IPS-20b (cell line): ENCODE measurements around the gene CDKAL1.

ENCODE experiments used
- H3K27ac ChIP-seq: one replicate; pipeline ENCODE4 v1.5.1; 2013; ENCODE audit warnings: low read length
- H3K27me3 ChIP-seq: 2 replicates; pipeline ENCODE4 v1.6.1; 2013; ENCODE audit warnings: mild to moderate bottlenecking, low read length, inconsistent platforms; ENCODE audit not compliant: insufficient read depth
- H3K36me3 ChIP-seq: 2 replicates; pipeline ENCODE4 v1.6.1; 2013; ENCODE audit warnings: low read depth, mild to moderate bottlenecking, inconsistent platforms, low read length, moderate library complexity; ENCODE audit not compliant: insufficient read depth
- H3K4me1 ChIP-seq: 2 replicates; pipeline ENCODE4 v1.6.1; 2013; ENCODE audit warnings: mild to moderate bottlenecking, control low read depth, inconsistent platforms, low read length, moderate library complexity; ENCODE audit not compliant: insufficient read depth
- H3K4me3 ChIP-seq: 2 replicates; pipeline ENCODE4 v1.5.1; 2013; ENCODE audit warnings: mild to moderate bottlenecking, low read length, inconsistent platforms
- H3K9ac ChIP-seq: 2 replicates; pipeline ENCODE4 v1.6.1; 2013; ENCODE audit warnings: low read depth, mild to moderate bottlenecking, inconsistent platforms, low read length, moderate library complexity
- H3K9me3 ChIP-seq: 2 replicates; pipeline ENCODE4 v1.6.1; 2013; ENCODE audit warnings: mild to moderate bottlenecking, low read depth, low read length, inconsistent platforms; ENCODE audit not compliant: insufficient read depth

CDKAL1 gene

GRCh38 chr6:21157186-21157929 is 623.1 kb downstream of the CDKAL1 start:
- no peak overlapping the region for H3K9ac ChIP-seq
- H3K9me3 ChIP-seq: no peaks in the 10 kb centered on the region
- peaks cover 14% of the 10 kb centered on the region for H3K4me1 ChIP-seq
- no peak overlapping the region for H3K4me3 ChIP-seq
- no peaks in the 10 kb centered on the region for H3K36me3 ChIP-seq
- H3K27ac ChIP-seq: no peak overlapping the region
- no peaks in the 10 kb centered on the region for H3K27me3 ChIP-seq

- H3K27ac ChIP-seq: no peak overlapping the region
- no peak overlapping the region for H3K9ac ChIP-seq
- H3K36me3 ChIP-seq: no peaks in the 10 kb centered on the region
- no peaks in the 10 kb centered on the region for H3K9me3 ChIP-seq
- no peak overlapping the region for H3K4me3 ChIP-seq
- H3K4me1 ChIP-seq: peaks cover 14% of the 10 kb centered on the region
- no peaks in the 10 kb centered on the region for H3K27me3 ChIP-seq
These were observed 623.9 kb downstream of the CDKAL1 start for GRCh38 chr6:21158149-21158548.

DNA sequence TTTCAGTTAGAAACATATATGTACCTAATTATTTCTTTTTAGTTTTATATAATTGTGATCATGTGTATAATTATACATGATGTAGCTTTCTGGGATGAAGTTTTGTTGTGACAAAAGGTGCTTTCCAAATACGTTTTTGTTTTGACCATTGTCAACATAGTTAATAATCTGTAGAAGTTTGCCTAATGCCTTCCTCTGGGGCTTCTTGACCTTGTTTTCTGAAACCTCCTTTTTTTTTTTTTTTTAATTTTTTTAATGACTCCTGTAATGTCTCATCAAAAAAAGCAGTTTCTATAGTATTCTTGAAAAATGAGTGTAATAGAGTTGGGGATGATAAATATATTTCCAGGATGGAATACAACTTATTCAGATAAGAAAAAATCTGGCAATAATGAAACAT is 624.6 kb downstream of the CDKAL1 start:
- Histone ChIP-seq H3K4me3 (no peak overlapping the region), H3K27me3 (no peaks in the 10 kb centered on the region), H3K27ac (no peak overlapping the region), H3K36me3 (no peaks in the 10 kb centered on the region), H3K4me1 (peaks cover 14% of the 10 kb centered on the region), H3K9ac (no peak overlapping the region), H3K9me3 (no peaks in the 10 kb centered on the region)

GRCh38 chr6:21159465-21159864 is 625.2 kb downstream of the CDKAL1 start:
- Histone ChIP-seq H3K9ac (no peak overlapping the region), H3K4me3 (no peak overlapping the region), H3K36me3 (no peaks in the 10 kb centered on the region), H3K9me3 (no peaks in the 10 kb centered on the region), H3K27ac (no peak overlapping the region), H3K4me1 (peaks cover 14% of the 10 kb centered on the region), H3K27me3 (no peaks in the 10 kb centered on the region)

DNA sequence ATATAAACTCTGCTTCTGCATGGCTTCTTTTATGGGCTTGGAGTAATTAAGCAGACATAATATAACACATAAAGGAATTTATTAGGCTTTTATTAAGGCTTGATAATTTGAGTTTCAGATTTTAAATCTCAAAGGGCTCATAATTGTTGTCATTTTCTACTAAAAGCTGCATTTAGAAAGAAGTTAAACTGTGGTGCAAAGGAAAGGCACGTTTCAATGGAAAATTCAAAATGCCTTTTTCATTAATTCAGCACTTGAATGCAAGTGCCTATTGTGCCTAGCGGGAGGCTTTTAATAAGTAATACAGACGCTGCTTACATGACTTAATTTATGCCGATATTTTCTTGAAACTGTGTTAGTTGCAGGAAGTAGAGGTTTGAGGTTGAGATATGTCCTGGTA is 627.5 kb downstream of the CDKAL1 start:
- peaks cover 14% of the 10 kb centered on the region for H3K4me1 ChIP-seq
- no peaks in the 10 kb centered on the region for H3K9me3 ChIP-seq
- no peak overlapping the region for H3K9ac ChIP-seq
- no peak overlapping the region for H3K27ac ChIP-seq
- no peaks in the 10 kb centered on the region for H3K36me3 ChIP-seq
- no peak overlapping the region for H3K4me3 ChIP-seq
- no peaks in the 10 kb centered on the region for H3K27me3 ChIP-seq

DNA sequence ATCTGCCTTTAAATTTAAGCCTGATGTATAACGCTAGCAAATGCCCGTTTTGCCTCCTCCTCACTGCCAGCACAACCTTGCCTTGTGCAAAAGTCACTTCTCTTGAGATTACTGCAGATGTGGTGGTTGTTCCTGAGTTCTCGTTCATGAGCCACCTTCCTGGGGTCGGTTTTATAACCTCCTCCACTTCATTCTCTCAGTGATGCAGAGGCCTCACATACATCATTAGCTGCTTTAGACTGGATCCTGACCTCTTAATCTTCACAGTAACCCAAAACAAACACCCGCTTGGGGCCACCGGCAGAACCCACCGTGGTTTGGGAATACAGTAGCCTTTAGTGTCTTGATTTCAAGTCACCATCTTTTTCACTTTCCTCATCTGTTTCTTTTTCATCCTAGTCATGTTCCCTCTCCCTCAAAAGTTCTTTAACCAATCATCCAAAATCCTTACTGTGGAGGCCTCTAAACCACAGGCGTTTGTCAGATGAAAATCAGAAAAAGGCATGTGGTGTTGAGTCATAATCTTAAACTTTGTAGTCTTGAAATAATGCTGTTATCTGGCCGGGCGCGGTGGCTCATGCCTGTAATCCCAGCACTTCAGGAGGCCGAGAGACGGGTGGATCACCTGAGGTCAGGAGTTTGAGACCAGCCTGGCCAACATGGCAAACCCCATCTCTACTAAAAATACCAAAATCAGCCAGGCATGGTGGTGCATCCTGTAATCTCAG is 629.0 kb downstream of the CDKAL1 start:
- H3K27me3 ChIP-seq: no peaks in the 10 kb centered on the region
- no peak overlapping the region for H3K4me3 ChIP-seq
- H3K9me3 ChIP-seq: no peaks in the 10 kb centered on the region
- H3K4me1 ChIP-seq: peaks cover 4% of the 10 kb centered on the region
- no peak overlapping the region for H3K9ac ChIP-seq
- no peak overlapping the region for H3K27ac ChIP-seq
- no peaks in the 10 kb centered on the region for H3K36me3 ChIP-seq

DNA sequence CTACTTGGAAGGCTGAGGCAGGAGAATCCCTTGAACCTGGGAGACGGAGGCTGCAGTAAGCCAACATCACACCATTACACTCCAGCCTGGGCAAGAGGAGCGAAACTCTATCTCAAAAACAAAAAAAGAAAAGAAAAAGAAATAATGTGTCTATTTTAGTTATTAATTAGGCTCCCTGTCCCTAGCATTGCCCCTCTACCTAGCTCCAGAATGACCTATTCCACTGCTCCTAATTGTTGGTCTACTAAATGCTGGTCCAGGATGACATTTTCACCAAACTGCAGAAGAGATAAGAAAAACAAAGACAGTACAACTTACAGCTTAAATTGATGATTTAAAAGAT is 629.6 kb downstream of the CDKAL1 start:
- Histone ChIP-seq H3K27ac (no peak overlapping the region), H3K9ac (no peak overlapping the region), H3K27me3 (no peaks in the 10 kb centered on the region), H3K4me3 (no peak overlapping the region), H3K36me3 (no peaks in the 10 kb centered on the region), H3K4me1 (peaks cover 4% of the 10 kb centered on the region), H3K9me3 (no peaks in the 10 kb centered on the region)

GRCh38 chr6:21164768-21165326 is 630.6 kb downstream of the CDKAL1 start:
- H3K9me3 ChIP-seq: no peaks in the 10 kb centered on the region
- peaks cover 4% of the 10 kb centered on the region for H3K4me1 ChIP-seq
- H3K4me3 ChIP-seq: no peak overlapping the region
- H3K27ac ChIP-seq: no peak overlapping the region
- no peak overlapping the region for H3K9ac ChIP-seq
- no peaks in the 10 kb centered on the region for H3K36me3 ChIP-seq
- H3K27me3 ChIP-seq: no peaks in the 10 kb centered on the region

- Histone ChIP-seq H3K27me3 (no peaks in the 10 kb centered on the region), H3K36me3 (no peaks in the 10 kb centered on the region), H3K4me3 (no peak overlapping the region), H3K9ac (no peak overlapping the region), H3K4me1 (peaks cover 2% of the 10 kb centered on the region), H3K9me3 (no peaks in the 10 kb centered on the region), H3K27ac (no peak overlapping the region)
These were observed 632.5 kb downstream of the CDKAL1 start for GRCh38 chr6:21166754-21167153.

DNA sequence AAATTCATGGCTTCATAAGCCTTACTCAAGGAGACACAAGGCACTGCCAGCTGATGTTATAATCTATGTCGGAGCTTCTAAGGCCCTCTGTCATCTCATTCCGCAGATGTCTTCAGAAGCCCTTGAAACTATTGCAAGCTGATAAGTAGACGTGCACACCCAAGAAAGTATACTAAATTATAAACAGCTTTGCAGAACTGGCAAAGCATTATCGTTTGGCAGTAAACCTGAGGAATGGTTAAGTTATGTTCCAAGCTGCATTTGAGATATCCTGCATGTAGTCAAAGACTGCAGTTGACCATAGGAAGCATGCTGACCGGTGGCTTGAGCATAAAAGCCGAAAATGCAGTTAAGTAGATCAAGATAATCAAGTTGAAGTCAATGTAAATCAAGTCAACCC is 633.5 kb downstream of the CDKAL1 start:
- Histone ChIP-seq H3K4me3 (no peak overlapping the region), H3K9me3 (no peaks in the 10 kb centered on the region), H3K27ac (no peak overlapping the region), H3K36me3 (no peaks in the 10 kb centered on the region), H3K4me1 (no peaks in the 10 kb centered on the region), H3K27me3 (no peaks in the 10 kb centered on the region), H3K9ac (no peak overlapping the region)

DNA sequence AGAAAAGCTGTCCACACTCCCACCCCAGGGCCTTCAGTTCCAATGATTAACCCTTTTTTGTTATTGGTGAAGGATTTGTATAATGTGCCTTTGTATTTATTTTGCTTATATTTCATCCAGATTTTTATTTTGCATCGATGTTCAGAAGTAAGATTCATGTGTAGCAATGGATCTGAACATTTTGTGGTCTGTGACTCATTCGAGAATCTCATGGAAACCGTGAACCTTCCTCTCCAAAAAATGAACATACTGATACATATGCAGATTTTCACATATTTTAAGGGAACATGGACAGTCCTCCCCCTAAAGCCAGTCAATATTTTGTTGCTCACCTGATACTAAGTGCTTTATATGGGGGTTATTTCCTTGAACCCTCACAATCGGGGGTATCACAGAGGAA is 637.5 kb downstream of the CDKAL1 start:
- no peaks in the 10 kb centered on the region for H3K27me3 ChIP-seq
- no peak overlapping the region for H3K4me3 ChIP-seq
- H3K4me1 ChIP-seq: no peaks in the 10 kb centered on the region; the same call in 1 of the 2 replicates
- no peak overlapping the region for H3K27ac ChIP-seq
- no peak overlapping the region for H3K9ac ChIP-seq
- H3K36me3 ChIP-seq: no peaks in the 10 kb centered on the region
- no peaks in the 10 kb centered on the region for H3K9me3 ChIP-seq

DNA sequence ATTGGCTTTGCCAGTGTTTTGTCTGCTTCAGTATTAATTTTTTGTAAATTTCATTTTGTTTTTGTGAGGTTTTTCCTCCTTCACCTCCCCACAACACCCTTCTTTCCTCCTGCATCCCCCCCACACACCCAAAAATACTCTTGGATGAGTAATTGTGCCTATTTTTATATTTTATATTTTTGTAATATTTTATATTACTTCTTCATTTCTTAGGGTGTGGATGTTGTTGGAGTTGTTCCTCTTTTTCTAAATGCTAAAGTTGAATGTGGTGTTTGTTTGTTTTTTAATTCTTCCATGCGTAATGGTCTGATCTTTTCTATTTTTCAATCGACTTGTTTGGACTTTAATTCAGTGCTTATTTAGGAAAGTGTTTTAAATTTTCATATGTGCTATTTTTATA is 638.8 kb downstream of the CDKAL1 start:
- Histone ChIP-seq H3K9me3 (no peaks in the 10 kb centered on the region), H3K4me1 (no peaks in the 10 kb centered on the region; the same call in 1 of the 2 replicates), H3K27ac (no peak overlapping the region), H3K4me3 (no peak overlapping the region), H3K9ac (no peak overlapping the region), H3K36me3 (no peaks in the 10 kb centered on the region), H3K27me3 (no peaks in the 10 kb centered on the region)
